GM12872 (cell line): ENCODE results near the gene MAD1L1.

Source experiments
- CTCF ChIP-seq: IDR thresholded peaks from 3 replicates; pipeline ENCODE4 v1.5.1; 2011; ENCODE audit warnings: low read depth, mild to moderate bottlenecking, low read length, moderate library complexity; ENCODE audit not compliant: insufficient read depth

Gene MAD1L1

GRCh38 chr7:2090526-2091520 lies 141.9 kb downstream of the MAD1L1 start:
- no peak for TF ChIP-seq CTCF

- TF ChIP-seq CTCF: no peak
Observed at GRCh38 chr7:2088801-2089200, 143.9 kb downstream of the MAD1L1 start.

GRCh38 chr7:2087744-2088143 lies 145.0 kb downstream of the MAD1L1 start:
- no peak for TF ChIP-seq CTCF

GRCh38 chr7:2086229-2086628 lies 146.5 kb downstream of the MAD1L1 start:
- TF ChIP-seq CTCF: no peak

GRCh38 chr7:2085804-2086203 lies 146.9 kb downstream of the MAD1L1 start:
- no peak for TF ChIP-seq CTCF

- TF ChIP-seq CTCF: no peak
Observed at GRCh38 chr7:2084781-2085505, 147.8 kb downstream of the MAD1L1 start.

GRCh38 chr7:2084331-2084730 lies 148.4 kb downstream of the MAD1L1 start:
- TF ChIP-seq CTCF: no peak
